Hepatocyte (in vitro differentiated cells): Measurements from ENCODE around the gene VCAN. TPM values are rescaled to one million over a fixed set of nuclear protein-coding genes. Genes with fewer than 3 reads are reported as not detected.

Experiments used
- DNase-seq: peaks from one replicate; pipeline ENCODE4 v3.0.0-alpha.2; 2016; ENCODE audit warnings: low spot score
- H2AFZ ChIP-seq: fragments of 200-600 bp; sonication (generic); 2 replicates; pipeline ENCODE4 v1.6.0; 2016; ENCODE audit warnings: antibody characterized with exemption, mild to moderate bottlenecking
- H3K27ac ChIP-seq: fragments of 200-600 bp; sonication (generic); 2 replicates; pipeline ENCODE4 v1.5.1; 2016; ENCODE audit warnings: mild to moderate bottlenecking
- H3K27me3 ChIP-seq: fragments of 200-600 bp; sonication (generic); 2 replicates; pipeline ENCODE4 v1.6.1; 2016
- H3K36me3 ChIP-seq: fragments of 200-600 bp; sonication (generic); replicated peaks from 2 replicates; pipeline ENCODE4 v1.5.1; 2016; ENCODE audit warnings: low read depth; ENCODE audit not compliant: insufficient read depth
- H3K4me1 ChIP-seq: fragments of 200-600 bp; sonication (generic); 2 replicates; pipeline ENCODE4 v1.5.1; 2016; ENCODE audit warnings: mild to moderate bottlenecking, moderate library complexity; ENCODE audit not compliant: insufficient read depth
- H3K4me2 ChIP-seq: fragments of 200-600 bp; sonication (generic); 2 replicates; pipeline ENCODE4 v1.6.0; 2016
- H3K4me3 ChIP-seq: fragments of 200-600 bp; sonication (generic); 2 replicates; pipeline ENCODE4 v1.5.1; 2016; ENCODE audit warnings: mild to moderate bottlenecking
- H3K79me2 ChIP-seq: fragments of 200-600 bp; sonication (generic); 2 replicates; pipeline ENCODE4 v1.6.0; 2017; ENCODE audit warnings: mild to moderate bottlenecking
- H3K9me2 ChIP-seq: fragments of 200-600 bp; sonication (generic); replicated peaks from 2 replicates; pipeline ENCODE4 v1.6.0; 2017; ENCODE audit warnings: mild to moderate bottlenecking; ENCODE audit not compliant: insufficient read depth
- H3K9me3 ChIP-seq: fragments of 200-600 bp; sonication (generic); 2 replicates; pipeline ENCODE4 v1.5.1; 2016; ENCODE audit warnings: low read depth, mild to moderate bottlenecking
- H4K20me1 ChIP-seq: fragments of 200-600 bp; sonication (generic); 2 replicates; pipeline ENCODE4 v1.6.0; 2016; ENCODE audit warnings: mild to moderate bottlenecking; ENCODE audit not compliant: insufficient read depth, poor library complexity, severe bottlenecking
- CTCF ChIP-seq: fragments of 200-600 bp; sonication (generic); IDR thresholded peaks from 2 replicates; pipeline ENCODE4 v1.5.1; 2016; ENCODE audit warnings: antibody characterized with exemption, mild to moderate bottlenecking; ENCODE audit not compliant: poor library complexity
- EZH2 ChIP-seq: fragments of 200-600 bp; sonication (generic); IDR thresholded peaks from 2 replicates; pipeline ENCODE4 v1.6.1; 2016; ENCODE audit warnings: antibody characterized with exemption, mild to moderate bottlenecking, borderline replicate concordance
- EZH2phosphoT487 ChIP-seq: fragments of 200-600 bp; sonication (generic); IDR thresholded peaks from one replicate; pipeline ENCODE4 v1.6.1; 2018; ENCODE audit warnings: antibody characterized with exemption, mild to moderate bottlenecking, low read depth, moderate library complexity; ENCODE audit not compliant: unreplicated experiment, severe bottlenecking
- WGBS: methylation state at CpG from one replicate; pipeline ENCODE4 v1.1.6; 2016; ENCODE audit warnings: low lambda C conversion rate; ENCODE audit errors: missing lambda C conversion rate; 5-methylcytosine and 5-hydroxymethylcytosine counted together
- polyA plus RNA-seq: library from polyadenylated mRNA; unstranded; fragments of >200 nt; fragmentation: Nextera tagmentation; extraction: Ambion mirVana; gene quantifications from 2 replicates; pipeline ENCODE4 v1.2.1, GENCODE V29; 2016
- total RNA-seq: library from RNA; depleted of rRNA; stranded (reverse); fragments of >200 nt; gene quantifications from 2 replicates; pipeline ENCODE4 v1.2.3, GENCODE V29; 2014

VCAN gene
- total and polyA plus RNA-seq, 2 experiments from 2014 or later: 104 to 398 TPM

GRCh38 chr5:83474161-83474796, 2.7 kb downstream of the VCAN start:
- peak overlapping the region; percentile 54 for H3K4me3 ChIP-seq
- H3K27me3 ChIP-seq: no peaks in the 10 kb centered on the region
- WGBS: under 1% methylated on average over 45 of the region's 46 CpGs
- peaks cover 23% of the 10 kb centered on the region for H3K4me1 ChIP-seq
- TF ChIP-seq EZH2phosphoT487: no peak
- no peak for TF ChIP-seq CTCF
- no peak for TF ChIP-seq EZH2
- no peaks in the 10 kb centered on the region for H3K9me3 ChIP-seq
- no peaks in the 10 kb centered on the region for H3K9me2 ChIP-seq
- H3K27ac ChIP-seq: peak overlapping the region; percentile 94
- H3K79me2 ChIP-seq: peaks cover 57% of the 10 kb centered on the region
- H2AFZ ChIP-seq: peak overlapping the region; percentile 46
- H3K4me2 ChIP-seq: peak overlapping the region; percentile 84
- H3K36me3 ChIP-seq: no peaks in the 10 kb centered on the region
- no peaks in the 10 kb centered on the region for H4K20me1 ChIP-seq
- peak; percentile 93 for DNase-seq

GRCh38 chr5:83474991-83475390, 3.4 kb downstream of the VCAN start:
- Histone ChIP-seq H2AFZ (peak overlapping the region; percentile 15), H3K4me2 (peak overlapping the region; percentile 84), H3K4me3 (peak overlapping the region; percentile 54), H3K4me1 (peaks cover 23% of the 10 kb centered on the region), H3K27ac (peak overlapping the region; percentile 94), H3K27me3 (no peaks in the 10 kb centered on the region), H3K79me2 (peaks cover 59% of the 10 kb centered on the region), H4K20me1 (no peaks in the 10 kb centered on the region), H3K9me3 (no peaks in the 10 kb centered on the region), H3K9me2 (no peaks in the 10 kb centered on the region), H3K36me3 (no peaks in the 10 kb centered on the region)
- WGBS: 8% methylated on average over 8 of the region's 8 CpGs
- no peak for DNase-seq
- no peak for TF ChIP-seq EZH2
- no peak for TF ChIP-seq CTCF

- H2AFZ ChIP-seq: no peak overlapping the region
- no peaks in the 10 kb centered on the region for H3K27me3 ChIP-seq
- no peaks in the 10 kb centered on the region for H4K20me1 ChIP-seq
- TF ChIP-seq EZH2phosphoT487 (no peak), EZH2 (no peak), CTCF (no peak)
- DNase-seq: no peak
- H3K4me1 ChIP-seq: peaks cover 18% of the 10 kb centered on the region
- H3K36me3 ChIP-seq: no peaks in the 10 kb centered on the region
- peak overlapping the region; percentile 94 for H3K27ac ChIP-seq
- no peaks in the 10 kb centered on the region for H3K9me2 ChIP-seq
- H3K79me2 ChIP-seq: peaks cover 64% of the 10 kb centered on the region
- WGBS: 9% methylated on average over 5 of the region's 5 CpGs
- H3K9me3 ChIP-seq: no peaks in the 10 kb centered on the region
- peak overlapping the region; percentile 54 for H3K4me3 ChIP-seq
- peak overlapping the region; percentile 84 for H3K4me2 ChIP-seq
These were observed 3.9 kb downstream of the VCAN start for GRCh38 chr5:83475391-83475863.
